ENCODE measurements around the gene EID3.
"Not testable (repeated sequence)": the region's sequence is repeated elsewhere in the genome, so short reads cannot be mapped to it uniquely, and the experiment has no call there.

The EID3 gene

GRCh38 chr12:104303538-104304151, at the start of gene EID3:
Gene EID3 (plus strand): TSS chr12:104303739. CDS start chr12:104303935, 196 bp downstream.
- DNase-seq (ENCODE audit: low read depth in 3 of 3) = peak; percentile 82 to 86 (median 83)

- no peak for DNase-seq (ENCODE audit: low read depth in 3 of 3)
Measured at GRCh38 chr12:104257913-104258472, 45.5 kb upstream of the EID3 start.

GRCh38 chr12:104258476-104259067, 45.0 kb upstream of the EID3 start:
- DNase-seq (ENCODE audit: low read depth in 3 of 3) = no peak

GRCh38 chr12:104263026-104263425, 40.5 kb upstream of the EID3 start:
- no peak for DNase-seq (ENCODE audit: low read depth in 3 of 3)

GRCh38 chr12:104263580-104264358, 39.8 kb upstream of the EID3 start:
- DNase-seq (ENCODE audit: low read depth in 3 of 3) = no peak

GRCh38 chr12:104265436-104265835, 38.1 kb upstream of the EID3 start:
- DNase-seq (ENCODE audit: low read depth in 3 of 3) = not testable (repeated sequence)

GRCh38 chr12:104272938-104273337, 30.6 kb upstream of the EID3 start:
- DNase-seq (ENCODE audit: low read depth in 3 of 3) = no peak

- DNase-seq (ENCODE audit: low read depth in 3 of 3) = no peak
Measured at GRCh38 chr12:104273503-104273902, 30.0 kb upstream of the EID3 start.

GRCh38 chr12:104274811-104275210, 28.7 kb upstream of the EID3 start:
- DNase-seq (ENCODE audit: low read depth in 3 of 3) = no peak

- DNase-seq (ENCODE audit: low read depth in 3 of 3) = no peak
Measured at GRCh38 chr12:104275689-104276088, 27.9 kb upstream of the EID3 start.

- no peak for DNase-seq (ENCODE audit: low read depth in 3 of 3)
Measured at GRCh38 chr12:104276273-104277131, 27.0 kb upstream of the EID3 start.

- no peak for DNase-seq (ENCODE audit: low read depth in 3 of 3)
Measured at GRCh38 chr12:104279164-104279563, 24.4 kb upstream of the EID3 start.

GRCh38 chr12:104280111-104280510, 23.4 kb upstream of the EID3 start:
- DNase-seq (ENCODE audit: low read depth in 3 of 3) = no peak

- no peak for DNase-seq (ENCODE audit: low read depth in 3 of 3)
Measured at GRCh38 chr12:104280717-104281458, 22.7 kb upstream of the EID3 start.

GRCh38 chr12:104281636-104282035, 21.9 kb upstream of the EID3 start:
- DNase-seq (ENCODE audit: low read depth in 3 of 3) = no peak

GRCh38 chr12:104282109-104282508, 21.4 kb upstream of the EID3 start:
- DNase-seq (ENCODE audit: low read depth in 3 of 3) = no peak

- no peak for DNase-seq (ENCODE audit: low read depth in 3 of 3)
Measured at GRCh38 chr12:104285740-104286515, 17.6 kb upstream of the EID3 start.

- DNase-seq (ENCODE audit: low read depth in 3 of 3) = peak; percentile 72 to 86 (median 82)
Measured at GRCh38 chr12:104286516-104287482, 16.7 kb upstream of the EID3 start.

All from stimulated activated CD4-positive, alpha-beta T cell treated with anti-CD3 and anti-CD28 coated beads, TNF-alpha, amount 100 ng/mL, for 4 hours (primary cell).